Endodermal cell (in vitro differentiated cells): ENCODE measurements around the gene ERVMER34-1. TPM values are rescaled to one million over a fixed set of nuclear protein-coding genes. Genes with fewer than 3 reads are reported as not detected.

Source experiments
- DNase-seq: peaks from one replicate; pipeline ENCODE4 v3.0.0-alpha.2; 2017
- H3K27ac ChIP-seq: 2 replicates; pipeline ENCODE4 v1.5.1; 2013; ENCODE audit warnings: mild to moderate bottlenecking, low read depth, low read length, moderate library complexity
- H3K27me3 ChIP-seq: 2 replicates; pipeline ENCODE4 v1.6.1; 2013; ENCODE audit warnings: mild to moderate bottlenecking, low read length, moderate library complexity; ENCODE audit not compliant: insufficient read depth, control insufficient read depth, poor library complexity, severe bottlenecking
- H3K36me3 ChIP-seq: 2 replicates; pipeline ENCODE4 v1.7.0; 2013; ENCODE audit warnings: mild to moderate bottlenecking, low read length, moderate library complexity; ENCODE audit not compliant: control insufficient read depth, insufficient read depth
- H3K4me1 ChIP-seq: one replicate; pipeline ENCODE4 v1.7.0; 2013; ENCODE audit warnings: low read length; ENCODE audit not compliant: control insufficient read depth, insufficient read depth
- H3K4me3 ChIP-seq: 2 replicates; pipeline ENCODE4 v1.5.1; 2013; ENCODE audit warnings: mild to moderate bottlenecking, low read length, moderate library complexity
- H3K9ac ChIP-seq: 2 replicates; pipeline ENCODE4 v1.6.1; 2013; ENCODE audit warnings: mild to moderate bottlenecking, low read length, moderate library complexity; ENCODE audit not compliant: poor library complexity, severe bottlenecking; ENCODE audit errors: extremely low read depth
- H3K9me3 ChIP-seq: 2 replicates; pipeline ENCODE4 v1.6.1; 2013; ENCODE audit warnings: mild to moderate bottlenecking, low read length, moderate library complexity; ENCODE audit not compliant: control insufficient read depth
- H3K27ac Mint-ChIP-seq: 2 replicates; pipeline ENCODE4 v1.8.0; 2020; ENCODE audit warnings: mixed read lengths
- H3K27me3 Mint-ChIP-seq: 2 replicates; pipeline ENCODE4 v1.8.0; 2021; ENCODE audit warnings: mild to moderate bottlenecking, mixed read lengths; ENCODE audit not compliant: insufficient read depth
- H3K36me3 Mint-ChIP-seq: 2 replicates; pipeline ENCODE4 v1.8.0; 2020; ENCODE audit warnings: low read depth, mixed read lengths
- H3K4me1 Mint-ChIP-seq: 2 replicates; pipeline ENCODE4 v1.8.0; 2020; ENCODE audit warnings: mixed read lengths
- H3K4me3 Mint-ChIP-seq: 2 replicates; pipeline ENCODE4 v1.8.0; 2020; ENCODE audit warnings: mild to moderate bottlenecking, moderate library complexity, mixed read lengths
- H3K9me3 Mint-ChIP-seq: 2 replicates; pipeline ENCODE4 v1.8.0; 2020; ENCODE audit warnings: mild to moderate bottlenecking, mixed read lengths
- CTCF ChIP-seq: fragments of 200-600 bp; sonication (generic); conservative IDR thresholded peaks from 2 replicates; pipeline ENCODE4 v1.5.0; 2021; ENCODE audit warnings: antibody characterized with exemption, mild to moderate bottlenecking
- WGBS, 2 experiments: methylation state at CpG; one replicate each; pipeline versions ENCODE4 v1.1.5 to v1.1.7; 2013; ENCODE audit warnings: missing lambda C conversion rate in 2 of 2, mixed read lengths in 1 of 2; ENCODE audit not compliant: insufficient coverage in 1 of 2, insufficient read length in 1 of 2; 5-methylcytosine and 5-hydroxymethylcytosine counted together
- total RNA-seq, 2 donors: library from RNA; stranded (reverse); fragmentation: NEBNext Ultra II Directional in 1 of 2; extraction: Animal tissue kit (Norgen Biotek cat#: 25700) in 1 of 2; gene quantifications; 2 replicates in 1 of 2; 3 replicates in 1 of 2; pipeline ENCODE4 v1.2.1, GENCODE V29; 2021

Gene ERVMER34-1
- total RNA-seq, 2 donors from 2014 or later = 3.1 to 4.9 TPM

GRCh38 chr4:52783069-52783468 is 31.8 kb upstream of the ERVMER34-1 start:
- H3K36me3 ChIP-seq = no peaks in the 10 kb centered on the region
- 84 to 89% methylated on average over 4 of the region's 4 CpGs for WGBS, 2 experiments
- peaks cover 4% of the 10 kb centered on the region for H3K27me3 Mint-ChIP-seq
- peaks cover 2% of the 10 kb centered on the region for H3K9me3 Mint-ChIP-seq
- H3K4me1 ChIP-seq = no peaks in the 10 kb centered on the region
- no peak for TF ChIP-seq CTCF
- DNase-seq = no peak
- H3K9me3 ChIP-seq = peaks cover 10% of the 10 kb centered on the region
- H3K27ac ChIP-seq = no peak overlapping the region
- H3K4me1 Mint-ChIP-seq = no peaks in the 10 kb centered on the region
- H3K27me3 ChIP-seq = no peaks in the 10 kb centered on the region
- no peak overlapping the region for H3K9ac ChIP-seq
- H3K4me3 Mint-ChIP-seq = no peak overlapping the region
- no peaks in the 10 kb centered on the region for H3K36me3 Mint-ChIP-seq
- no peak overlapping the region for H3K27ac Mint-ChIP-seq
- H3K4me3 ChIP-seq = no peak overlapping the region

GRCh38 chr4:52780617-52781354 is 29.6 kb upstream of the ERVMER34-1 start:
- H3K4me3 ChIP-seq = no peak overlapping the region
- WGBS, 2 experiments = 88% methylated on average over 3 of the region's 4 CpGs; no CpG with 5 or more reads in 1 of the 2 experiments
- peaks cover 10% of the 10 kb centered on the region for H3K9me3 ChIP-seq
- no peaks in the 10 kb centered on the region for H3K4me1 ChIP-seq
- Mint-ChIP-seq H3K27me3 (peaks cover 4% of the 10 kb centered on the region), H3K27ac (no peak overlapping the region), H3K4me3 (no peak overlapping the region), H3K9me3 (peaks cover 3% of the 10 kb centered on the region), H3K4me1 (no peaks in the 10 kb centered on the region), H3K36me3 (no peaks in the 10 kb centered on the region)
- H3K27ac ChIP-seq = no peak overlapping the region
- TF ChIP-seq CTCF = no peak
- H3K9ac ChIP-seq = no peak overlapping the region
- DNase-seq = no peak
- no peaks in the 10 kb centered on the region for H3K36me3 ChIP-seq
- no peaks in the 10 kb centered on the region for H3K27me3 ChIP-seq

GRCh38 chr4:52780206-52780605 is 29.0 kb upstream of the ERVMER34-1 start:
- Histone ChIP-seq H3K27me3 (no peaks in the 10 kb centered on the region), H3K9me3 (peaks cover 12% of the 10 kb centered on the region), H3K4me1 (no peaks in the 10 kb centered on the region), H3K27ac (no peak overlapping the region), H3K9ac (no peak overlapping the region), H3K4me3 (no peak overlapping the region), H3K36me3 (no peaks in the 10 kb centered on the region)
- 85 to 100% methylated on average over 1 to 2 of the region's 2 CpGs for WGBS, 2 experiments
- H3K4me1 Mint-ChIP-seq = no peaks in the 10 kb centered on the region
- H3K27ac Mint-ChIP-seq = no peak overlapping the region
- DNase-seq = no peak
- H3K4me3 Mint-ChIP-seq = no peak overlapping the region
- H3K27me3 Mint-ChIP-seq = peaks cover 4% of the 10 kb centered on the region
- peaks cover 8% of the 10 kb centered on the region for H3K9me3 Mint-ChIP-seq
- H3K36me3 Mint-ChIP-seq = no peaks in the 10 kb centered on the region
- TF ChIP-seq CTCF = no peak
